GM18868 (cell line): Measurements from ENCODE around the gene TTC1.
"Not testable (repeated sequence)": the region's sequence is repeated elsewhere in the genome, so short reads cannot be mapped to it uniquely, and the experiment has no call there.

Experiments used
- ATAC-seq: cut with Tn5 transposase; IDR thresholded peaks from one replicate; pipeline ENCODE4 v1.9.1; 2021; ENCODE audit warnings: mild to moderate bottlenecking, moderate library complexity; ENCODE audit not compliant: unreplicated experiment

Gene TTC1

GRCh38 chr5:160008877-160009590 is at the start of gene TTC1:
TTC1 (plus strand) TSS chr5:160009139; CDS start chr5:160010529, 1,390 bp downstream.
- ATAC-seq = peak; percentile 100

GRCh38 chr5:159961176-159962160 is 47.5 kb upstream of the TTC1 start:
- no peak for ATAC-seq

GRCh38 chr5:159962214-159962613 is 46.7 kb upstream of the TTC1 start:
- no peak for ATAC-seq

- ATAC-seq = no peak
Measured at GRCh38 chr5:159963935-159964334, 45.0 kb upstream of the TTC1 start.

- ATAC-seq = no peak
Measured at GRCh38 chr5:159965031-159965837, 43.7 kb upstream of the TTC1 start.

GRCh38 chr5:159965838-159966128 is 43.2 kb upstream of the TTC1 start:
- ATAC-seq = not testable (repeated sequence)

- ATAC-seq = no peak
Measured at GRCh38 chr5:159969966-159970365, 39.0 kb upstream of the TTC1 start.

GRCh38 chr5:159971038-159971437 is 37.9 kb upstream of the TTC1 start:
- no peak for ATAC-seq

GRCh38 chr5:159971514-159971913 is 37.4 kb upstream of the TTC1 start:
- no peak for ATAC-seq

GRCh38 chr5:159971931-159972461 is 36.9 kb upstream of the TTC1 start:
- no peak for ATAC-seq

- ATAC-seq = no peak
Measured at GRCh38 chr5:159972538-159973362, 36.2 kb upstream of the TTC1 start.

GRCh38 chr5:159975462-159976019 is 33.4 kb upstream of the TTC1 start:
- ATAC-seq = no peak

- no peak for ATAC-seq
Measured at GRCh38 chr5:159976921-159977320, 32.0 kb upstream of the TTC1 start.

- ATAC-seq = no peak
Measured at GRCh38 chr5:159978358-159978757, 30.6 kb upstream of the TTC1 start.

GRCh38 chr5:159982421-159983173 is 26.3 kb upstream of the TTC1 start:
- ATAC-seq = no peak

- peak; percentile 95 for ATAC-seq
Measured at GRCh38 chr5:159987031-159987674, 21.8 kb upstream of the TTC1 start.

- no peak for ATAC-seq
Measured at GRCh38 chr5:159990506-159990905, 18.4 kb upstream of the TTC1 start.

- no peak for ATAC-seq
Measured at GRCh38 chr5:159992566-159992965, 16.4 kb upstream of the TTC1 start.

- ATAC-seq = no peak
Measured at GRCh38 chr5:159993194-159993593, 15.7 kb upstream of the TTC1 start.
